ENCODE data around the gene COL4A1. TPM values are rescaled to one million over a fixed set of nuclear protein-coding genes. Genes with fewer than 3 reads are reported as not detected.
A peak's percentile ranks its signal among the peaks of the same experiment; 100 is the strongest.

The COL4A1 gene
- polyA plus RNA-seq, 1 donor (not counting 4 experiments of a cell fraction or from before 2014, with no cell fraction given) = 22.3 TPM

- dilution Hi-C loops (cut with MboI; ENCODE audit: extremely low pct_ligation_motif_present, low sequenced_read_pairs) = no loop called here
- Histone ChIP-seq H3K79me2 (ENCODE audit: control insufficient read depth, insufficient read depth, low read length) (no peaks in the 10 kb centered on the region), H4K20me1 (ENCODE audit: control insufficient read depth, extremely low read depth, insufficient read depth, low read length) (no peaks in the 10 kb centered on the region), H3K9me1 (ENCODE audit: control insufficient read depth, extremely low read depth, insufficient read depth, low read length) (no peaks in the 10 kb centered on the region), H3K9ac (ENCODE audit: control insufficient read depth, extremely low read depth, insufficient read depth, low read length) (no peak overlapping the region), H2AFZ (ENCODE audit: control insufficient read depth, low read length) (no peak overlapping the region), H3K4me2 (ENCODE audit: control insufficient read depth, extremely low read depth, insufficient read depth, low read depth, low read length) (no peak overlapping the region), H3K4me1 (ENCODE audit: control insufficient read depth, extremely low read depth, insufficient read depth, low read length) (peaks cover 41% of the 10 kb centered on the region), H3K9me3 (ENCODE audit: control insufficient read depth, low read depth, low read length) (no peaks in the 10 kb centered on the region), H3K27me3 (ENCODE audit: control insufficient read depth, extremely low read depth, insufficient read depth, low read length) (no peaks in the 10 kb centered on the region), H3K4me3 (ENCODE audit: control insufficient read depth in 2 of 3, extremely low read depth in 1 of 3, insufficient read depth in 2 of 3, low read depth in 1 of 3, low read length in 3 of 3) (no peak overlapping the region), H3K36me3 (ENCODE audit: control insufficient read depth in 2 of 2, extremely low read depth in 1 of 2, insufficient read depth in 2 of 2, low read length in 2 of 2) (no peaks in the 10 kb centered on the region), H3K27ac (ENCODE audit: control insufficient read depth, insufficient read depth, low read length) (no peak overlapping the region)
- DNase-seq (ENCODE audit: low read depth, low spot score) (no peak), FAIRE-seq (peak; percentile 43)
- TF ChIP-seq CTCF (optimal IDR thresholded peaks at IDR 0.05 in 1 of 3, IDR thresholded peaks at IDR 0.05 in 1 of 3, conservative IDR thresholded peaks at IDR 0.05 in 1 of 3; ENCODE audit: extremely low read depth in 1 of 3, insufficient read depth in 2 of 3, low read length in 3 of 3) (no peak), EZH2 (IDR thresholded peaks at IDR 0.05; ENCODE audit: low read length) (no peak)
Observed at GRCh38 chr13:110124201-110124940, 182.6 kb downstream of the COL4A1 start.

DNA sequence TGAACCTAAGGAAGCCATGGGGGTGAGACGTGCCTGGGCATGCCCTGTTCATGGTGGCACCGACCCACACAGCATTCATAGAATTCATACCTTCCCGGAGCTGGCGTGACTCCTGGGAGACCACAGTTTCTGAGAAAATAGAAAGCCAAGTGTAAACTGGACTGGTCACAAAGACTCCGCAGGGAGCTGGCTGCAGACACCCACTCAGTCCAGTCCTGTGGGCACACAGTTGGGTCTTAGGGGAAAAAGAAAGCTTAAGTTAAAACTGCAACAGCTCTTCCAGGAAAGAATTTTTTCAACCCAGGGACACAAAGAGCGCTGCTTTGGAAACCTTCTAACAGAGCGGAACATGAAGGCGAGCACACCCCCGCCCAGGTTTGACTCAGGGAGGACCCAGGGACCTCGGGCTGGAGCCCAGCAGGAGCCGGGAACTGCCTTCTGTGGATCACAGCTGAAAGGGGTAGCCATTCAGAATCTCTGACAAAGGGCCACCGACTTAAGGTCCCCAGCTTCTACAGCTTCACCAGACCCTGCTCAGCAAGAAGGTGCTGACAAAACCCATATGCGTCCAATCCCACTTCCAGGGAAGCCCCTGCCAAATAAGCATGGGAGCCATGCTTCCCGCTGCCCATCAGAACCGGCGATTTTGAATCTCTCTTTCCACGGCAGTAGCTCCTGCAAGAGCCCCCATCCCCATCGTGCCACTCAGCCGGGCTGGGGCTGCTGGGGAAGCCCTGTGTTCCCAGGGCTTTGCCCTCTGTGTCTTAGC, 183.7 kb downstream of the COL4A1 start:
- H3K4me3 ChIP-seq (ENCODE audit: control insufficient read depth in 2 of 3, extremely low read depth in 1 of 3, insufficient read depth in 2 of 3, low read depth in 1 of 3, low read length in 3 of 3) = no peak overlapping the region
- H3K4me2 ChIP-seq (ENCODE audit: control insufficient read depth, extremely low read depth, insufficient read depth, low read depth, low read length) = peak overlapping the region; percentile 11

More for the DNA sequence above, 183.7 kb downstream of the COL4A1 start:
- Histone ChIP-seq H3K9ac (ENCODE audit: control insufficient read depth, extremely low read depth, insufficient read depth, low read length) (no peak overlapping the region), H4K20me1 (ENCODE audit: control insufficient read depth, extremely low read depth, insufficient read depth, low read length) (no peaks in the 10 kb centered on the region), H3K27me3 (ENCODE audit: control insufficient read depth, extremely low read depth, insufficient read depth, low read length) (no peaks in the 10 kb centered on the region), H3K79me2 (ENCODE audit: control insufficient read depth, insufficient read depth, low read length) (no peaks in the 10 kb centered on the region), H3K36me3 (ENCODE audit: control insufficient read depth in 2 of 2, extremely low read depth in 1 of 2, insufficient read depth in 2 of 2, low read length in 2 of 2) (no peaks in the 10 kb centered on the region), H3K9me1 (ENCODE audit: control insufficient read depth, extremely low read depth, insufficient read depth, low read length) (no peaks in the 10 kb centered on the region), H3K27ac (ENCODE audit: control insufficient read depth, insufficient read depth, low read length) (peak overlapping the region; percentile 24), H3K9me3 (ENCODE audit: control insufficient read depth, low read depth, low read length) (no peaks in the 10 kb centered on the region), H2AFZ (ENCODE audit: control insufficient read depth, low read length) (peak overlapping the region; percentile 49), H3K4me1 (ENCODE audit: control insufficient read depth, extremely low read depth, insufficient read depth, low read length) (peaks cover 37% of the 10 kb centered on the region)
- FAIRE-seq = peak; percentile 71
- no peak for TF ChIP-seq EZH2 (IDR thresholded peaks at IDR 0.05; ENCODE audit: low read length)
- no peak for TF ChIP-seq CTCF (optimal IDR thresholded peaks at IDR 0.05 in 1 of 3, IDR thresholded peaks at IDR 0.05 in 1 of 3, conservative IDR thresholded peaks at IDR 0.05 in 1 of 3; ENCODE audit: extremely low read depth in 1 of 3, insufficient read depth in 2 of 3, low read length in 3 of 3)
- no peak for DNase-seq (ENCODE audit: low read depth, low spot score)
- dilution Hi-C loops (cut with MboI; ENCODE audit: extremely low pct_ligation_motif_present, low sequenced_read_pairs) = no loop called here

Data from keratinocyte (primary cell).